Measurements from ENCODE around the gene SPATA3. TPM values are rescaled to one million over a fixed set of nuclear protein-coding genes. Genes with fewer than 3 reads are reported as not detected.

SPATA3 gene
- total and polyA plus RNA-seq, 2 of the 13 experiments (the other 11 are each of a cell fraction or from before 2014, with no cell fraction given) = not detected

DNA sequence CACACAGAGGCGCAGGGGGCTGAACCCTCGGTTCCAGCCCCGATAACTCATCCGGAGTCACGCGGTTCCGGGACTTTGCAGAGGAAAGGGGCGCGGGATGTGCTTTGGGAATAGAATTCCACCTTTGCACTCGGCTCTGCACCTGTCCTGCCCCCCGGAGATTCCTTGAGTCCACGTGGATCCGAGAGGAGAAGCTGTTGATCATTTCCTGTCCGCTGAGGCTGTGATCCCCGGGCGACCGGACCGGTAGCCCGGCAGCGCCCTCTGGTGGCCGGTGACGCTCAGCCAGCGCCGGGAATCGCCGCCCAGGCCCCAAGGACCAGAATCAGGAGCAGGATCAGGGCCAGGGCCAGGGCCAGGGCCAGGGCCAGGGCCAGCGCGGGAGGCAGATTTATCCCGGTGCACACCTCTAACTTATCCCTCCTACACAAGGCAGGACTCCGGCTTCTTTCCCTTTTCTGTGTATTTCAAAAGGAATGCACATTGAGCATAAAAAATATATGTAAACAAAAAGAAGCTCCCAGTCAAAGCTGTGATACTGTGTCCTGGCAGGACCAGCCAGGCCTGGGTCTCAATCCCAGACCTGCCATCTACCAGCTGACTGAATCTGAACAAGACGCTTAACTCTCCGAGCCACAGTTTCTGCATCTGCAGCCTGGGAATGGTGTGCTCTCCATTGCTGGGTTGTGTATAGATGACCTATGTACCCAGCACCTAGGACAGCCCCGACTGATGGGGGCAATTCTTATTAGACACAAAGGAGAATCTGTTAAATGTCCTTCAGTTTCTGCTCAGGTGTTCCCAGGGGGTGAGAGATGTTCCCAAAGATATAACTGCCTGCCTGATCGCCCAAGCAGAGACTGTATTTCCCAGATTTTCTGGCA is 8.5 kb upstream of the SPATA3 start (continued):
- TF ChIP-seq TCF7L2 (IDR thresholded peaks at IDR 0.05; ENCODE audit: low read depth, low read length) (no peak), GPN1 (CRISPR knock-in tag; IDR thresholded peaks at IDR 0.05; ENCODE audit: borderline replicate concordance) (no peak), GZF1 (CRISPR knock-in tag; IDR thresholded peaks at IDR 0.05) (peak; percentile 52; the same call in 1 of the 2 replicates), SMAD3 (CRISPR knock-in tag; IDR thresholded peaks at IDR 0.05) (no peak), NFKB2 (CRISPR knock-in tag; IDR thresholded peaks at IDR 0.05; ENCODE audit: borderline replicate concordance) (no peak; the same call in 1 of the 2 replicates), MLLT10 (CRISPR knock-in tag; IDR thresholded peaks at IDR 0.05) (no peak), ZNF775 (CRISPR knock-in tag; IDR thresholded peaks at IDR 0.05; ENCODE audit: borderline replicate concordance) (peak; percentile 40; the same call in 1 of the 2 replicates), PHF21A (CRISPR knock-in tag; IDR thresholded peaks at IDR 0.05) (peak; percentile 49; the same call in 1 of the 2 replicates), EZH2 (conservative IDR thresholded peaks at IDR 0.05; ENCODE audit: low read depth, low read length) (no peak), ZIK1 (CRISPR knock-in tag; IDR thresholded peaks at IDR 0.05; ENCODE audit: borderline replicate concordance, low read depth) (0 out of 2 replicates have a peak, but pooled peaks have one; percentile 6), GABPB1 (CRISPR knock-in tag; IDR thresholded peaks at IDR 0.05) (peak; percentile 89), NFIC (IDR thresholded peaks at IDR 0.05; ENCODE audit: low read length) (no peak), HES4 (CRISPR knock-in tag; IDR thresholded peaks at IDR 0.05; ENCODE audit: borderline replicate concordance) (peak; percentile 65; the same call in 1 of the 2 replicates), LCORL (IDR thresholded peaks at IDR 0.05) (no peak), LCORL (CRISPR knock-in tag; IDR thresholded peaks at IDR 0.05) (peak; percentile 63)
- TF ChIP-seq, protein P1, sequence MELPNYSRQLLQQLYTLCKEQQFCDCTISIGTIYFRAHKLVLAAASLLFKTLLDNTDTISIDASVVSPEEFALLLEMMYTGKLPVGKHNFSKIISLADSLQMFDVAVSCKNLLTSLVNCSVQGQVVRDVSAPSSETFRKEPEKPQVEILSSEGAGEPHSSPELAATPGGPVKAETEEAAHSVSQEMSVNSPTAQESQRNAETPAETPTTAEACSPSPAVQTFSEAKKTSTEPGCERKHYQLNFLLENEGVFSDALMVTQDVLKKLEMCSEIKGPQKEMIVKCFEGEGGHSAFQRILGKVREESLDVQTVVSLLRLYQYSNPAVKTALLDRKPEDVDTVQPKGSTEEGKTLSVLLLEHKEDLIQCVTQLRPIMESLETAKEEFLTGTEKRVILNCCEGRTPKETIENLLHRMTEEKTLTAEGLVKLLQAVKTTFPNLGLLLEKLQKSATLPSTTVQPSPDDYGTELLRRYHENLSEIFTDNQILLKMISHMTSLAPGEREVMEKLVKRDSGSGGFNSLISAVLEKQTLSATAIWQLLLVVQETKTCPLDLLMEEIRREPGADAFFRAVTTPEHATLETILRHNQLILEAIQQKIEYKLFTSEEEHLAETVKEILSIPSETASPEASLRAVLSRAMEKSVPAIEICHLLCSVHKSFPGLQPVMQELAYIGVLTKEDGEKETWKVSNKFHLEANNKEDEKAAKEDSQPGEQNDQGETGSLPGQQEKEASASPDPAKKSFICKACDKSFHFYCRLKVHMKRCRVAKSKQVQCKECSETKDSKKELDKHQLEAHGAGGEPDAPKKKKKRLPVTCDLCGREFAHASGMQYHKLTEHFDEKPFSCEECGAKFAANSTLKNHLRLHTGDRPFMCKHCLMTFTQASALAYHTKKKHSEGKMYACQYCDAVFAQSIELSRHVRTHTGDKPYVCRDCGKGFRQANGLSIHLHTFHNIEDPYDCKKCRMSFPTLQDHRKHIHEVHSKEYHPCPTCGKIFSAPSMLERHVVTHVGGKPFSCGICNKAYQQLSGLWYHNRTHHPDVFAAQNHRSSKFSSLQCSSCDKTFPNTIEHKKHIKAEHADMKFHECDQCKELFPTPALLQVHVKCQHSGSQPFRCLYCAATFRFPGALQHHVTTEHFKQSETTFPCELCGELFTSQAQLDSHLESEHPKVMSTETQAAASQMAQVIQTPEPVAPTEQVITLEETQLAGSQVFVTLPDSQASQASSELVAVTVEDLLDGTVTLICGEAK (IDR thresholded peaks at IDR 0.05) = no peak
- TF ChIP-seq, protein P1 (CRISPR knock-in tag; IDR thresholded peaks at IDR 0.05) = no peak
- TF ChIP-seq, protein P2, sequence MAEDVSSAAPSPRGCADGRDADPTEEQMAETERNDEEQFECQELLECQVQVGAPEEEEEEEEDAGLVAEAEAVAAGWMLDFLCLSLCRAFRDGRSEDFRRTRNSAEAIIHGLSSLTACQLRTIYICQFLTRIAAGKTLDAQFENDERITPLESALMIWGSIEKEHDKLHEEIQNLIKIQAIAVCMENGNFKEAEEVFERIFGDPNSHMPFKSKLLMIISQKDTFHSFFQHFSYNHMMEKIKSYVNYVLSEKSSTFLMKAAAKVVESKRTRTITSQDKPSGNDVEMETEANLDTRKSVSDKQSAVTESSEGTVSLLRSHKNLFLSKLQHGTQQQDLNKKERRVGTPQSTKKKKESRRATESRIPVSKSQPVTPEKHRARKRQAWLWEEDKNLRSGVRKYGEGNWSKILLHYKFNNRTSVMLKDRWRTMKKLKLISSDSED (CRISPR knock-in tag; IDR thresholded peaks at IDR 0.05) = no peak
